ENCODE measurements around the gene ZNF213.

GRCh38 chr16:3121851-3122467, 12.9 kb upstream of the ZNF213 start:
- TF ChIP-seq CTCF (IDR thresholded peaks at IDR 0.05): no peak
- no peak for TF ChIP-seq POLR2A (IDR thresholded peaks at IDR 0.05)
